Left hindlimb (tissue), 1 donor: ENCODE measurements around the gene ZNF597.
"Not testable (repeated sequence)": the region's sequence is repeated elsewhere in the genome, so short reads cannot be mapped to it uniquely, and the experiment has no call there.

Experiments
- DNase-seq: peaks from one replicate; pipeline ENCODE4 v3.0.0-alpha.2; 2018

ZNF597 gene

DNA sequence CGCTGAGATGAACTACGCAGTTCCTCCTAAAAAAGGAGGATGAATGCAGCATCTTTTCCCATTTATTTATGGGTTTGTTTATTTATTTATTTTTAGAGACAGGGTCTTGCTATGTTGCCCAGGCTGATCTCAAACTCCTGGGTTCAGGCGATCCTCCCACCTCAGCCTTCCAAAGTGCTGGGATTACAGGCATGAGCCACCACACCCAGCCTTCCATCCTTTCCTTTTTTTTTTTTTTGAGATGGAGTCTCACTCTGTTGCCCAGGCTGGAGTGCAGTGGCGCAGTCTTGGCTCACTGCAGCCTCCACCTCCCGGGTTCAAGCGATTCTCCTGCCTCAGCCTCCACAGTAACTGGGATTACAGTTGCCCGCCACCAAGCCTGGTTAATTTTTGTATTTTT is 31.6 kb upstream of the ZNF597 start:
- DNase-seq, result not testable (repeated sequence)

GRCh38 chr16:3474136-3474779 is 31.0 kb upstream of the ZNF597 start:
- peak; percentile 4 for DNase-seq

GRCh38 chr16:3473596-3473943 is 30.3 kb upstream of the ZNF597 start:
- DNase-seq, result not testable (repeated sequence)

DNA sequence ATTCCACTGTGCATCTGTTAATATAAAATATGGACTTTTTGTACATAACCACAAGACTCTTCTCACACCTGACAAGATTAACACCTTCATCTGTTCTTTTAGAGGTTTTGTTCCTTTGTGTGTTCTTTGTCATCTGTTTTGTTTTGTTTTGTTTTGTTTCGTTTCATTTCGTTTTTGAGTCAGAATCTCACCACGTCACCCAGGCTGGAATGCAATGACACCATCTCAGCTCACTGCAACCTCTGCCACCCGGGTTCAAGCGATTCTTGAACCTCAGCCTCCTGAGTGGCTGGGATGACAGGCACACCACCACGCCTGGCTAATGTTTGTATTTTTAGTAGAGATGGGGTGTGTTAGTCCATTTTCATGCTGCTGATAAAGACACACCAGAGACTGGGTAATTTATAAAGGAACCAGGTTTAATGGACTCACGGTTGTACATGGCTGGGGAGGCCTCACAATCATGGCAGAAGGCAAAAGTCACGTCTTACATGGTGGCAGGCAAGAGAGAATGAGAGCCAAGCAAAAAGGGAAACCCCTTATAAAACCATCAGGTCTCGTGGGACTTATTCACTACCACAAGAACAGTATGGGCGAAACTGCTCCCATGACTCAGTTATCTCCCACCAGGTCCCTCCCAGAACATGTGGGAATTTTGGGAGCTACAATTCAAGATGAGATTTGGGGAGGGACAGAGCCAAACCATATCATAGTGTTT is 29.7 kb upstream of the ZNF597 start:
- DNase-seq, result no peak

GRCh38 chr16:3471518-3472176 is 28.3 kb upstream of the ZNF597 start:
- DNase-seq, result peak; percentile 12

DNA sequence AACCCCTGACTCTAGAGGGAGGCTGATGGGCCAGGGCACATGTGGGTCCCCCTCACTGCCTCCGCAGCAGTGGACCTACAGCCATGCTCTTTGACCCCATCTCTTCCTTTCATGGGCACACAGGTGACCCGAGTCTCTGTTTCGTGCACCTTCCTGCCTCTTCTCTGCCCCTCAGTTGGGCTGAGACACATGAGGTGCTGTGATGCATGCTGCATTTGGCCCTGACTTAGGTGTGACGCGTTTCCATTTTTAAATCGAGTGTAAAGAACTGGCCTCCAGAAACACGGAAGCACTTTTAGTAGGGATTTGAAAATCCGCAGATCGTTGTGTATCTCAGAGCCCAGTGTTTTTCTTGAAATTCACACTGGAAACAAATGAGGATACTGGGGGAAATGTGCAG is 27.4 kb upstream of the ZNF597 start:
- peak; percentile 21 for DNase-seq

- no peak for DNase-seq
Measured at GRCh38 chr16:3469736-3470135, 26.4 kb upstream of the ZNF597 start.

DNA sequence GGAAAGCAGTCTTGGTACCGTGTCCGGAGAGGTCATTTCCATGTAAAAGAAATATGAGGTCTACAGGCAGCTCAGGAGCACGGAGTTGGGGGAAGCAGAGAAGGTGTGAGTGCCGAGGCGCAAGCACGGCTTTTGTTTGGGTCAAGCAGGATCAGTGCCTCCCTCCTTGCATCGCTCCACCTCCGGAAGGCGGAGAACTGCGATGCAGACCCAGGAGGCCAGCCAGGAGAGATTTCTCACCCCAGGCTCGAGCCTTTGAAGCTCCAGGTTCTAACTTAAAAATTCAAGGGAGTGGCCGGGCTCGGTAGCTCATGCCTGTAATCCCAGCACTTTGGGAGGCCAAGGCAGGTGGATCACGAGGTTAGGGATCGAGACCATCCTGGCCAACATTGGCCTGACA is 25.2 kb upstream of the ZNF597 start:
- DNase-seq, result no peak

- DNase-seq, result no peak
Measured at GRCh38 chr16:3467921-3468320, 24.6 kb upstream of the ZNF597 start.

DNA sequence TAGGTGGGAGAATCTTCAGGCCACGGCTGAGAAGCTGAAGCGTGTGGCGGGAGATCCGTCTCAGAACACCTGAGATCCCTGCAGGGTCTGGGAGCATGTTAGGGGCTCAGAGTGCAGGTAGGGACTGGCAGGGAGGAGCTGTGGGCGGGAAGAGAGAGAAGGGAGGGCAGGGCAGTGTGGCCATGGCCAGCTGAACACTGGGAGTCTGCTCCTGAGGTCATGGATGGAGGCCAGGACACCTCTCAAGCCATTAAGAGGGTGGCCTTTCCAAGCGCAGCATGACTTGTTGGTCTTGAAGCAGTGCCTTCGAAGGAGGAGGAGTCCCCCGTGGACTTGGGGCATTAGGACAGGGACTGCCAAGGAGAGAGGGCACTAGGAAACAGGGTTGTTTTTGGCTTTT is 23.9 kb upstream of the ZNF597 start:
- DNase-seq, result peak; percentile 16

DNA sequence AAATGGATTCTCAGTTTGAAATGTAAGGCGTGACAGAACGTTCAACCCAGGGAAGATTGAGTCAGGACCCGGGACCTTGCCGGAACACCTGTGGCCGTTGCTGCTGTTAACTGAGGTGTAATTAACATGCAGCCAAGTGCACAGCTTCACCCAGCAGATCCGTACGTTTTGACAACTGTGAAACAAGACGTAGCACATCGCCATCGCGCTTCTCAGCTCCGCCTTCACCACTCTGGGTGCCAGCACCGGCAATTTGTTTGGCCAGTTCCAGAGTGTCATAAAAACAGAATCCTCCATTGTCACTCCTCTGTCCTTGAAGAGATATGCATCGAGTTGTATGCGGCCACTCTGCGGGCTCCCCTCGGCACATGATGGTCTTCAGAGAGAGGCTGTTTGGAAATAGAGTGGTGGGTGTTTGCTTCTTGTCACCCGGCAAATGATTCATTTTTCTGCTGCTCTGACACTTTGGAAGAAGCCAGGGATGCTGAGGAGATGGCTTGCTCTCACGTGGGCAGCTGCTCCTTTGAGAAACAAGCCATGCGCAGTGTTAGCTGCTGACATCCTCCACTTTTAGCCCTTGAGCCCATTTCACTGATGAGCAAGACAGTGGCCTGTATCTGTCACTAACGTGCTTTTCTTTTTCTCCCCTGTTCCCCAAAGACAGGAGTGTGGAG is 22.7 kb upstream of the ZNF597 start:
- DNase-seq, result no peak

DNA sequence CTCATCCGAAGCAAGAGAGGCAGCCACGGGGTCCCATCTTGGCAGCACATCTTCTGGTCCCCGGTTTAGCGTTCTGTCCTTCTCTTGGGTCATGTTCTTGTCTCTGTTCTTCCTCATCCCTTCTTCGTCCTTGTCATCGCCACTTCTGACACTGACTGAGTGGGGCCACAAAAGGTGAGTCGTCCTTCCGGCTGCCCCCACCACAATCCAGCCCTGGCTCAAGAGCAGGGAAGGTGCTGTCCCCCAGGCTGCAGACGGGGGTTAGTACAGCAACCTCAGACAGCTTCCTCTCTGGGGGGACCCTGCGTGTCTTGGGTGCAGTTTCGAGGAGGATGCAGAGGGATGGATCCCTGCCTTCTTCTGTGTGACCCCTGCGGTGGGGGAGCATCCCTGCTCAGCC is 22.0 kb upstream of the ZNF597 start:
- no peak for DNase-seq

DNA sequence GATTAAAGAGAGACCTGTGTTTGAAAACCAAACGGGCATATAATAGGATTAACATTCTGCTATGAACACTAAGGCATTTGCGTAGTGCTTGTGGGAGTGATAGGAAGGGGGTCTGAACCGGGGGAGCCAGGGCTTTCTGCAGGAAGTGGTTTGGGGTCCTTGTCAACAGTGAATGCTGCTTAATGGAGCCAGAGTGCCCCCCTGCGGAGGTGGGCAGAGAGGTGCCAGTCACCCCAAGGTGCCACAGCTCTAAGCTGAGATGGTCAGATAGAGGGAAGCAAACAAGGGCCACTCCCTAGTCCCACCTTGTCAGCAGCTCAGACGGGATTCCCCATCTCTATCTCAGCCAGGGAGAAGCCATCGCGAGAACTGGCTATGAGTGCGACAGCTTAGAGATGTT is 17.8 kb upstream of the ZNF597 start:
- no peak for DNase-seq

DNA sequence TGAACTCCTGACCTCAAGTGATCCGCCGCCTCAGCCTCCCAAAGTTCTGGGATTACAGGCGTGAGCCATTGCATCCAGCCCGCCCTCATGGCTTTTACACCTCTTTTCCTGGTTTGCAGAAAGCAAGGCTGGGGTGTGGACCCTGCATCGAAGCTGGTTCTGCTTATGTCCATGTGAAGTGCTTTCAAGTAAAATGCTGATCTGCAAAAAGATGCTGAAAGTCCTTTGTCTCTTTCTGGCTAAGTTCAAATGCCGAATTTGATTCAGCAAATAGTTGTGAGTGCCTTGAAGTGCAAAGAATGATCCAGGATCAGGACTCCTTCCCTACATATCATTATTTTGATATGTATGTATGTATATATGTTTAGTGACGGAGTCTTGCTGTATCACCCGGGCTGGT is 17.3 kb upstream of the ZNF597 start:
- DNase-seq, result no peak

DNA sequence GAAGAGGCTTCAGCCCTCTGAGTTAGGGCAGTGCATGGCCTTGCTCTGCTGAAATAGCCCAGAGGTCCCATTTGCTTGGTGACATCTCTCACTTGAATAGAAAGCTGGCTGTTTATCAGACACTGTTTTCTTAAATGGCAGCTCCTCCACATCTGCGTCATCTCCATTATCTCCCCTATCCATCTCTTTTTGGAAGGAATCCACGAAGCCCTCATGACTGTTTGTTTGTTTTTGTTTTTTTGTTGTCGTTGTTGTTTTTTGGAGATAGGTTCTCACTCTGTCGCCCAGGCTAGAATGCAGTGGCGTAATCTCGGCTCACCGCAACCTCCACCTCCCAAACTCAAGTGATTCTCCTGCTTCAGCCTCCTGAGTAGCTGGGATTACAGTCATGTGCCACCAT is 16.8 kb upstream of the ZNF597 start:
- no peak for DNase-seq

- no peak for DNase-seq
Measured at GRCh38 chr16:3459401-3460090, 16.2 kb upstream of the ZNF597 start.

DNA sequence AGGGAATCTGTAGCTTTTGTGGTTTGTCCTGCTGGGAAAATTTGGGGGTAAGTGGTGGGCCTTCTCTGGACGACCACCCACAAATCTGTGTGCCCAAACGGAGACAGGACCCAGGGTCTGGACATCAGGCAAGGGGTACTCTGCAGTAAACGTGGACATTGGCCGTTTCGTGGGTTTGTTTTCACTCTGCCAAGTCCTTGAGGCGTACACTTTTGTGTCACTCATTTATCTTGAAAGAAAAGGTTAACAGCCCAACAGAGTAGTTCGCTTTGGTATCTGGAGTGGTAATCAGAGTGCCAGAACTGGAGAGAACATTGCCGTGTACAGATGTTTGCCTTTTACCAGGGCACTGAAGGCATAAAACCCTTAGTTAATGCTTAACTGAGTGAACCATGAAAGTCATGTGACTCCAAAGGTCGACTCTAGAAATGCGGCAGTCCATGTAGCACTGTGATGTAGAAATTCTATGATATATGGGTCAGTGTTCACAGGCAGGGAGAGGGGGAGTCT is 15.6 kb upstream of the ZNF597 start:
- no peak for DNase-seq

DNA sequence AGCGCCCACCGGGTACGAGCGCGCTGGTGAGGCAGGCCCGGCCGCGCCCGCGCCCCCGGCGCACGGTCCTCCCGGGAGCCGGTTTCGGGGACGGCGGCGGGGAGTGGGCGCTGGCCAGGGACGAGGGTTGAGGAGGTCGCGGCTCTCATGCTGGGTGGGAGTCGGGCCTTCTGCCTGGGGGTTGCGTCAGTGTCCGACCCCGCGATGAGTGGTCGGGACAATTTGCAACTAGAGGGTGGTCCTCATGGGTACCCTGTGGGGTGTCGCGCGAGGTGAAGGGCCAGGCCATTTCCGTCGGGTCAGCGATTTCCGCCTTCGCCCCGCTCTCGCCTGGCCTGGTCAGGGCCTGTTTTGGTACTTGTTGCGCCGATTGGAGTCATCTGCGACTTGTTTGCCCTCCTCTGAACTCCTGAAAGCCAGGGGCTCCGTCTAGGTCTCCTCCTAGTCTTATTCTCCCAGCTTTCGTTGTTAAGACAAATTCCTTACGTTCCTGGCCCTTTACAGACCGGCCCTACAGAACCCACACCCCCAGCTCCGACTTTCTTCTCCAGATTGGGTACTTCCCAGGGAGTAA is 15.1 kb upstream of the ZNF597 start:
- DNase-seq, result peak; percentile 53

GRCh38 chr16:3457434-3458252 is 14.3 kb upstream of the ZNF597 start:
- peak; percentile 94 for DNase-seq

DNA sequence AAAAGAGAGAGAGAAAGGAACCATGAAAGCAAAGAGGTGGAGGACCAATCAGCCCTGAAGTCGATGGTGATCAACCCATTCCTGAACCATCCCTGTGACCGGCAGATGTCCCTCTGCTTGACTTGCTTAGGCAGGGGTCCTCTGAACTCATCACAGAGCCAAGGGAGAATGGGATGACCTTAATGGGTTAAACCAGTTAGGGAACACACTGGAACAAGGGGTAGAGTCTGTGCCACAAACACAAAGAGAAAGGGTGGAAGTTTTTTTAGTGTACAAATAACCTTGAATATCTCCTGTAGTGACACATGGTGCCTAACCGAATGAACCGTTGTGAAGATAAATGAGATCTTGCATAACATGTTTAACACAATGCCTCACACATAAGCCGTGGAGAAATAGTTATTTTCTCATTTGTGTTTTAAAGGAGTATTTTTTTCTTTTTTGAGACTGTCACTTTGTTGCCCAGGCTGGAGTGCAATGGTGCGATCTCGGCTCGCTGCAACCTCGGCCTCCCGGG is 11.4 kb upstream of the ZNF597 start:
- no peak for DNase-seq

DNA sequence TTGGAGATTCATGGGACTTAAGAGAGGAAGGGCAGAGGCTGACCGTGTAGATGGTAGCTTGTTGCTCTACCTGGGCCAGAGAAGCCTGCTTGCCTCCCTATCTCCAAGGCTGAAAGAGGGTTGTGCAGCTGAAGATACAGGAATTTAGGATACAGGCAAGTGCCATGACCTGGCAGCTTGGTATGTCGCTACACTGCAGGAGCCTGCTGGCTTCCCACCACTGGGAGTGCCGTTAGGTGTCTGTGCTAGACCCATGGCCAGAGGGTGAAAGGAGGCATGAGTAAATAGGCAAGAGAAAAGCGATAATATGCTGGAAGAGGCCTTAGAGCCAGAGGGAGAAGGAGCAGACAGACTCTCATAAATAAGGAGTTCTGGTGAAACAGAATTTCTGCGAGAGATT is 10.8 kb upstream of the ZNF597 start:
- DNase-seq, result no peak

GRCh38 chr16:3444032-3444388 is 706 bp upstream of the ZNF597 start:
- no peak for DNase-seq
